ENCODE measurements around the gene OS9.

GRCh38 chr12:57726884-57727757 is 33.2 kb downstream of the OS9 start:
- TF ChIP-seq POLR2AphosphoS5 (IDR thresholded peaks at IDR 0.05; ENCODE audit: borderline replicate concordance, low read depth, low read length) (no peak), EZH2 (IDR thresholded peaks at IDR 0.05) (no peak), FOXP2 (optimal IDR thresholded peaks at IDR 0.05; ENCODE audit: control extremely low read depth, extremely low read length, insufficient read depth) (no peak)
